HG03442 (cell line): Measurements from ENCODE around the gene A2M.

Source experiments
- ATAC-seq: cut with Tn5 transposase; IDR thresholded peaks from one replicate; pipeline ENCODE4 v1.9.1; 2021; ENCODE audit warnings: mild to moderate bottlenecking, moderate library complexity; ENCODE audit not compliant: unreplicated experiment

The A2M gene

GRCh38 chr12:9040484-9041186, 75.1 kb downstream of the A2M start:
- ATAC-seq = no peak

- ATAC-seq = peak; percentile 39
These were observed 76.2 kb downstream of the A2M start for GRCh38 chr12:9039397-9039977.

- ATAC-seq = no peak
These were observed 78.3 kb downstream of the A2M start for GRCh38 chr12:9037431-9037830.

GRCh38 chr12:9036227-9036626, 79.5 kb downstream of the A2M start:
- ATAC-seq = no peak

DNA sequence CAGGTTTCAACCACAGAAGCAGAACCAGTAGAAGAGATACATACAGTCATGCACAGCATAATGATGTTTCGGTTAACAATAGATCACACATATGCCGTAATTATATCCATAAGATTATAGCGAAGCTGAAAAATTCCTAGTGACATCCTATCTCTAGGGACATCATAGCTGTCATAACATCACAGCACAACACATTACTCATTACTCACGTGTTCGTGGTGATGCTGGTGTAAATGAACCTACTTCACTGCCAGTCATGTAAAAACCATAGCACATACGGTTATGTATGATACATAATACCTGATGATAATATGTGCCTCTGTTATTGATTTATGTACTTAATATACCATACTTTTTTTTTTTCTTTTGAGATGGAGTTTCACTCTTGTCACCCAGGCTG, 81.6 kb downstream of the A2M start:
- no peak for ATAC-seq

DNA sequence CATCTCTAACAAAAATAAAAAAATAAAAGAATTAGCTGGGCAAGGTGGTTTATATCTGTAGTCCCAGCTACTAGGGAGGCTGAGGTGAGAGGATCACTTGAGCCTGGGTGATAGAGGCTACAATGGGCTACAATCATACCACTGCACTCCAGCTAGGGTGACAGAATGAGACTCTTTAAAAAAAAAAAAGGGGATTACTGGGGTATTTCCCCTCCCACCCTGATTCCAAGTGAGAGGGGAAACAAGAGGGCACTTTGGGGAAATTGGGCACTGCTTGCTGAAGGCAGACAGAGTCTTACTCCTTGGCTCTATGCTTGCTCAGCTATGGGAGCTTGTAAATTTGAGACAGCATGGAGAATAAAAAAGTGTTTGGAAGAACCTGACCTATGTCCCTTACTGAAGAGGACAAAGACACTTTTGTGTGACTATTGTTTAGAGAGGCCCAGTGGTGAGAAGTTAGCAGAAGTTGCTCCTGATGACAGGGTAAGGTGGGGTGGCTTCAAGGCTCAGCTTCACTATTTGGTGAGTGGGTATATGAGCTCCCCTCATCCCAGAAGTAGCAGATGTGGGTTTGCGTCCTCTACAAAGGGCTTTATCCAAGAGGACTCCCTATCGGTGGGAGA, 82.3 kb downstream of the A2M start:
- ATAC-seq = no peak

GRCh38 chr12:9032202-9032964, 83.3 kb downstream of the A2M start:
- ATAC-seq = no peak

GRCh38 chr12:9030776-9031175, 84.9 kb downstream of the A2M start:
- ATAC-seq = no peak

DNA sequence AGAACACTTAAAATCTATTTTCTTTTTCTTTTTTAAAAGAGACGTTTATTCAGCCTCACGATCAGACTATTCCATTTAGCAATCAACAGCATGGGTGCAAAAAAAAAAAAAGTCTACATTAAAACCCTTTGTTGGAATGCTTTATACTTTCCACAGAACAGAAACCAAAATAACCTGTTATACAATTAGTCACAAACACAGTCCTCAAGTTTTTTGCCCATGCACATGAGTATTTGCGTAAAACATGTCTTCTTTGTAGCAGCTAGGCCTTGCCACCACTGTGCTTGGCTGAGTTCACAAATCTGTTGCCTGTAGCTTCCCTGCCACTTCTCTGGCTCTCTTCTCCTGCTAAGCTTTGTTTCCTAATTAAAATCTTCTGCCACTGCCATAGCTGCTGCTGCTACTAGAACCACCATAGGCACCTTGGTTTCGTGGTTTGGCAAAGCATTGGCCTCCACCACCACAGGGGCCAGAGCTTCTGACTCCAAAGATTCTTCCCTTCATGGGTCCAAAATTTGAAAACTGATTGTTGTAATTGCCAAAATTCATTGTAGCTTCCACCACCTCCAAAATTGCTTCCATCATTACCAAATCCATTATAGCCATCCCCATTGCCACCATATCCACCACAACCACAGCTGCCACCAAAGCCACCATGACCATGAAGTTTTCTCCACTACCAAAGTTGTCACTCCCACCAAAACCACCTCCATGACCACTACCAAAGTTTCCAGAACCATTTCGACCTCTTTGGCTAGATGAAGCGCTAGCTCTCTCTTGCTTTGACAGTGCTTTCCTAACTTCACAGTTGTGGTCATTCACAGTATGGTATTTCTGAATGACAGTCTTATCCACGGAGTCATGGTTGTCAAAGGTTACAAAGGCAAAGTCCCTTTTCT, 88.3 kb downstream of the A2M start:
- ATAC-seq = no peak

GRCh38 chr12:9024512-9024911, 91.2 kb downstream of the A2M start:
- ATAC-seq = no peak

- no peak for ATAC-seq
These were observed 93.1 kb downstream of the A2M start for GRCh38 chr12:9022592-9022991.
